ENCODE data around the gene ITIH3. TPM values are rescaled to one million over a fixed set of nuclear protein-coding genes. Genes with fewer than 3 reads are reported as not detected.

The ITIH3 gene
- total and polyA plus RNA-seq, 2 of the 8 experiments (the other 6 are each of a cell fraction or from before 2014, with no cell fraction given), result not detected

- TF ChIP-seq CHD7 (IDR thresholded peaks at IDR 0.05; ENCODE audit: insufficient replicate concordance, low read length) (no peak), SP4 (IDR thresholded peaks at IDR 0.05; ENCODE audit: low read length) (no peak), BCL11A (IDR thresholded peaks at IDR 0.05; ENCODE audit: low read depth in 2 of 2, low read length in 2 of 2) (no peak), PHF8 (conservative IDR thresholded peaks at IDR 0.05; ENCODE audit: low read depth, low read length) (no peak), TAF1 (IDR thresholded peaks at IDR 0.05; ENCODE audit: low read depth, low read length) (no peak), TAF7 (optimal IDR thresholded peaks at IDR 0.05; ENCODE audit: borderline replicate concordance, low read depth, low read length) (no peak), KDM5A (IDR thresholded peaks at IDR 0.05; ENCODE audit: low read length) (no peak), KDM4A (IDR thresholded peaks at IDR 0.05; ENCODE audit: low read depth, low read length, severe bottlenecking) (no peak)
These were observed 12.0 kb upstream of the ITIH3 start (continued) for GRCh38 chr3:52782412-52783210.
